BLaER1 treated with 17β-estradiol and CSF1 and Interleukin-3, amounts not matched to agents 10 nM and 100 nM (cell line): Measurements from ENCODE around the gene BCL2L2.
A peak's percentile ranks its signal among the peaks of the same experiment; 100 is the strongest.

Experiments used
- H3K27ac ChIP-seq, 11 experiments: shearing (Covaris generic); formaldehyde crosslinking; 2 replicates each; pipeline ENCODE4 v1.8.1; 2022
- H3K27me3 ChIP-seq, 11 experiments: shearing (Covaris generic); formaldehyde crosslinking; 2 replicates each; pipeline ENCODE4 v1.8.1; 2022
- H3K36me3 ChIP-seq, 11 experiments: shearing (Covaris generic); formaldehyde crosslinking; 2 replicates each; pipeline ENCODE4 v1.8.1; 2022
- H3K4me1 ChIP-seq, 10 experiments: shearing (Covaris generic); formaldehyde crosslinking; 2 replicates each; pipeline ENCODE4 v1.8.1; 2022
- H3K4me2 ChIP-seq, 11 experiments: shearing (Covaris generic); formaldehyde crosslinking; 2 replicates each; pipeline ENCODE4 v1.8.1; 2022
- H3K4me3 ChIP-seq, 10 experiments: shearing (Covaris generic); formaldehyde crosslinking; 2 replicates each; pipeline ENCODE4 v1.8.1; 2022
- H3K9ac ChIP-seq, 11 experiments: shearing (Covaris generic); formaldehyde crosslinking; 2 replicates each; pipeline ENCODE4 v1.8.1; 2022
- H3K9me3 ChIP-seq, 11 experiments: shearing (Covaris generic); formaldehyde crosslinking; replicated peaks in 1 of 11; 2 replicates each; pipeline ENCODE4 v1.8.1; 2022
- H4K20me1 ChIP-seq, 11 experiments: shearing (Covaris generic); formaldehyde crosslinking; 2 replicates each; pipeline ENCODE4 v1.8.1; 2022
- Cebpa-rat ChIP-seq, 11 experiments: shearing (Covaris generic); IDR thresholded peaks; 2 replicates each; pipeline ENCODE4 v1.8.1; 2022

BCL2L2 gene

DNA sequence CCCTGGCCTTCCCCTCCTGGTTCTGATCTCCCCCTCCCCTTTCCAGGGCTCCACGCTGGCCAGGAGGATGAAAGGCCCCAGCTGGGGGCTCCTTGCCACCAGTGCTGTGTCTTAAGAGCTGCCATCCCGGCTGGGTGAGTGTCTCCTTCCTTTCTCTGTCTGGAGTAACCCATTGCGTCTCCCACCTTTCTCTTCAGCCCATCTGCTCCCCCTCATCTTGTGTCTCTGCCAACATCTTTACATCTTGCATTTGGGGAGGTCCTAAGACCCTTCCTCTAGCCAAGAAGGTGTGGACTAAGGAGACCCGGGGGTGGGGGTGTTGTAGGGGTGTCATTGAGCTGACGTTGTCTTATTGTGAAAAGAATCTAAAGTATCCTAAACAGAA, 505 bp downstream of the BCL2L2 start:
- peak overlapping the region; percentile 88 to 100 (median 96) for H3K4me2 ChIP-seq
- peaks cover 0 to 37% (median 12%) of the 10 kb centered on the region in 11 experiments; a peak in 13 of 22 replicates for H4K20me1 ChIP-seq
- H3K4me3 ChIP-seq, result peak overlapping the region; percentile 70 to 98 (median 80)
- peaks cover 23 to 48% (median 43%) of the 10 kb centered on the region in 11 experiments; a peak in 21 of 22 replicates for H3K36me3 ChIP-seq
- H3K4me1 ChIP-seq, result peaks cover 54 to 74% (median 64%) of the 10 kb centered on the region in 10 experiments
- no peaks in the 10 kb centered on the region for H3K27me3 ChIP-seq
- H3K9me3 ChIP-seq, result no peaks in the 10 kb centered on the region
- H3K9ac ChIP-seq, result peak overlapping the region; percentile 80 to 96 (median 88)
- H3K27ac ChIP-seq, result peak overlapping the region; percentile 77 to 88 (median 84)
- TF ChIP-seq Cebpa-rat (IDR thresholded peaks at IDR 0.05), result no peak

DNA sequence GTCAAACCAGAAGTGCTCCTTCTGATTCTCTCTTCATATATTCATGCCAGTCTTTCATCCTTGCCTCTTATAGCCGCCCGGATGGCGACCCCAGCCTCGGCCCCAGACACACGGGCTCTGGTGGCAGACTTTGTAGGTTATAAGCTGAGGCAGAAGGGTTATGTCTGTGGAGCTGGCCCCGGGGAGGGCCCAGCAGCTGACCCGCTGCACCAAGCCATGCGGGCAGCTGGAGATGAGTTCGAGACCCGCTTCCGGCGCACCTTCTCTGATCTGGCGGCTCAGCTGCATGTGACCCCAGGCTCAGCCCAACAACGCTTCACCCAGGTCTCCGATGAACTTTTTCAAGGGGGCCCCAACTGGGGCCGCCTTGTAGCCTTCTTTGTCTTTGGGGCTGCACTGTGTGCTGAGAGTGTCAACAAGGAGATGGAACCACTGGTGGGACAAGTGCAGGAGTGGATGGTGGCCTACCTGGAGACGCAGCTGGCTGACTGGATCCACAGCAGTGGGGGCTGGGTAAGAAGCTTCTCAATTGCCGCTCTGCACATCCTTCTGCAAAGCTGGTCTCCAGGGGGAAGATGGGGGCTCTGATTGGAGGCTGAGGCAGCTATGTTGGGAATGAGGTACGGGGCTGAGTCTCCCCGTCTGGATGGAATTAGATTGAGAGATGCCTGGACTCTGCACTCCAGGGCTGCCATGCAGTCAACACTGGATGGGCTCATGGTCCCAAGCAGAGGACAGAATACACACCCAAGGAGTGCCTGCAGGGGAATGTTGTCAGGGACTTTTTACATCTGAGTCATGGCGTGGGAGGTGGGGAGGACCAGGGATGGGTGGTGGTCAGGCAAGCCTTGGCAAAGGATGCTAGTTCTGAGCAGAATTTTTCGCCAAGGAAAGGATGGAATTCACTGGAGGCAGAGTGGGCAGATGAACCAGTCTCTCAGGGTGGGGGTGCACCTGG, 1.3 kb downstream of the BCL2L2 start:
- Histone ChIP-seq H3K27me3 (no peaks in the 10 kb centered on the region), H3K9ac (peak overlapping the region; percentile 80 to 96 (median 88); a peak in 20 of 22 replicates), H3K4me3 (peak overlapping the region; percentile 70 to 98 (median 80); a peak in 19 of 20 replicates), H3K9me3 (no peaks in the 10 kb centered on the region), H4K20me1 (peaks cover 0 to 37% (median 12%) of the 10 kb centered on the region in 11 experiments; a peak in 13 of 22 replicates), H3K4me1 (peaks cover 52 to 71% (median 60%) of the 10 kb centered on the region in 10 experiments), H3K27ac (peak overlapping the region in 7 of 11 experiments; percentile 78 to 88 (median 85); a peak in 7 of 22 replicates), H3K4me2 (peak overlapping the region; percentile 88 to 100 (median 96)), H3K36me3 (peaks cover 25 to 55% (median 49%) of the 10 kb centered on the region in 11 experiments; a peak in 21 of 22 replicates)
- TF ChIP-seq Cebpa-rat (IDR thresholded peaks at IDR 0.05), result no peak

DNA sequence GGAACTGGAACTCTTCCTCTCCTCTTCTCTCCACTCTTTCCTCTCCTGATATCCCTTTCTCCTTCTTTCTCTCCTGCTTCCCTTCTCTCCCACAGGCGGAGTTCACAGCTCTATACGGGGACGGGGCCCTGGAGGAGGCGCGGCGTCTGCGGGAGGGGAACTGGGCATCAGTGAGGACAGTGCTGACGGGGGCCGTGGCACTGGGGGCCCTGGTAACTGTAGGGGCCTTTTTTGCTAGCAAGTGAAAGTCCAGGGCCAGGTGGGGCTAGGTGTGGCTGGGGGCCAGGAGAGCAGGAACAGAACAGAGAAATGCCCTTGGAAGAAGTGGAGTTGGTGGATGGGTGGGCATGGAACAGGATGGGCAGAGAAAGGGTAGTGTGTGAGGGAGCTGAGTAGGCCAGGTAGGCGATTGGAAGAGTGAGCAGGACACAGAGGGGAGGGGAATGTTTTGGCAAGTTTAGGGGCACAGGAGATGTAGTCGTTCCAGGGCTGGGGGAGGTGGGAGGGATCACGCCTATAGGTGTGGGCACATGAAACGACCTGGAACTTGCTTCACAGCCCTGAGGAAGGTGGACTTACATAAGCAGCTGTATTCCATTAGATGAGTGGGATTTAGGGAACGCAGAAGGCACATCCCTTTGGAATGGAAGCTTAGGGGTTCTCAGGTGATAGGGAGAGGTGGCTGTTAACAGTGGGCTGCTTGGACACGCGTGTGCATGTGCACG, 2.2 kb downstream of the BCL2L2 start:
- H3K36me3 ChIP-seq, result peaks cover 29 to 64% (median 52%) of the 10 kb centered on the region in 11 experiments; a peak in 21 of 22 replicates
- H4K20me1 ChIP-seq, result peaks cover 0 to 37% (median 12%) of the 10 kb centered on the region in 11 experiments; a peak in 13 of 22 replicates
- H3K4me1 ChIP-seq, result peaks cover 47 to 62% (median 52%) of the 10 kb centered on the region in 10 experiments
- peak overlapping the region in 4 of 10 experiments; percentile 86 to 98 (median 96); a peak in 4 of 20 replicates for H3K4me3 ChIP-seq
- H3K9ac ChIP-seq, result peak overlapping the region in 7 of 11 experiments; percentile 4 to 96 (median 89); a peak in 10 of 22 replicates
- no peak overlapping the region for H3K27ac ChIP-seq
- TF ChIP-seq Cebpa-rat (IDR thresholded peaks at IDR 0.05), result no peak
- peak overlapping the region; percentile 88 to 100 (median 96) for H3K4me2 ChIP-seq
- H3K9me3 ChIP-seq, result no peaks in the 10 kb centered on the region
- H3K27me3 ChIP-seq, result no peaks in the 10 kb centered on the region

DNA sequence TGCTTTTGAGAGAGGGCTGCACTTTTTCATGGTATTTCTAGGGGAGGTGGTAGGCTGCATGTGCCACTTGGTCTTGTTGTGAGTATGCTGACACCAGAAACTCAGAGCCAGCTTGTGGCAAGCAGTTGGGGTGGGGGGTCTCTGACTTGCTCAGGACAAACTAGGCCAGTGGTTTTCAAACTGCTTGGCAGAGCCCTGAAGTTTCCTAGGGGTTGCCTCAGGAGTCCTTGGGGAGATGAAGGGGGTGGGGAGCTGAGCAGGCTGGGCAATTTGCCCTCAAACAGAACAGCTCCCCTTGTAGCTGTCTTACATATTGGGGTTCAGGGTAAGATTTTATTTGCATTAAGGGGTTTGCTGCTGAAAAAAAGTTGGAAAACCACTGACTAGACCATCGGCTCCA, 3.9 kb downstream of the BCL2L2 start:
- peaks cover 0 to 37% (median 12%) of the 10 kb centered on the region in 11 experiments; a peak in 13 of 22 replicates for H4K20me1 ChIP-seq
- H3K9ac ChIP-seq, result 0 out of 22 replicates have a peak overlapping the region, but pooled peaks of 1 of the 11 experiments have one; percentile 94
- H3K27ac ChIP-seq, result no peak overlapping the region
- no peak overlapping the region for H3K4me3 ChIP-seq
- H3K4me1 ChIP-seq, result peaks cover 38 to 47% (median 43%) of the 10 kb centered on the region in 10 experiments
- no peaks in the 10 kb centered on the region for H3K9me3 ChIP-seq
- peaks cover 29 to 72% (median 55%) of the 10 kb centered on the region in 11 experiments; a peak in 21 of 22 replicates for H3K36me3 ChIP-seq
- H3K27me3 ChIP-seq, result no peaks in the 10 kb centered on the region
- H3K4me2 ChIP-seq, result peak overlapping the region in 2 of 11 experiments; percentile 88 to 99; a peak in 2 of 22 replicates
- TF ChIP-seq Cebpa-rat (IDR thresholded peaks at IDR 0.05), result no peak

DNA sequence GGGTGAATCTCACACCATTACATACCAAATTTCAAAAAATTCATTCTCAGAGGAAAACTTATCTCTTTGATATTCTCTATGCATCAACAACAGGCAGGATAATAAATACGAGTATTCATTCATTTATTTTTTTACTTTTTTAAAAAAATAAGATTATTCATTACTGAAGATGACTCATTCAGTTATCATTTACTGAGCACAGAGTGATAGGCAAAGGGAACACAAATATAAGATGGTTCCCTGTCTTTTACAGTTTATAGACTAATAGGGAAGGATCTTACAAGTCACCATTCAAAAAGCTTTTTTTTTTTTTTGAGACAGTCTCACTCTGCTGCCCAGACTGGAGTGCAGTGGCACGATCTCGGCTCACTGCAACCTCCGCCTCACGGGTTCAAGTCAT, 9.7 kb downstream of the BCL2L2 start:
- Histone ChIP-seq H3K9me3 (peaks cover 0 to 6% (median 0%) of the 10 kb centered on the region in 11 experiments; a peak in 2 of 22 replicates), H3K9ac (no peak overlapping the region), H3K27ac (no peak overlapping the region), H3K4me3 (no peak overlapping the region), H4K20me1 (peaks cover 0 to 6% (median 0%) of the 10 kb centered on the region in 11 experiments; a peak in 1 of 22 replicates), H3K4me2 (no peak overlapping the region), H3K4me1 (peaks cover 6 to 10% (median 9%) of the 10 kb centered on the region in 10 experiments; a peak in 15 of 20 replicates), H3K36me3 (peaks cover 14 to 71% (median 40%) of the 10 kb centered on the region in 11 experiments; a peak in 20 of 22 replicates), H3K27me3 (no peaks in the 10 kb centered on the region)
- no peak for TF ChIP-seq Cebpa-rat (IDR thresholded peaks at IDR 0.05)

DNA sequence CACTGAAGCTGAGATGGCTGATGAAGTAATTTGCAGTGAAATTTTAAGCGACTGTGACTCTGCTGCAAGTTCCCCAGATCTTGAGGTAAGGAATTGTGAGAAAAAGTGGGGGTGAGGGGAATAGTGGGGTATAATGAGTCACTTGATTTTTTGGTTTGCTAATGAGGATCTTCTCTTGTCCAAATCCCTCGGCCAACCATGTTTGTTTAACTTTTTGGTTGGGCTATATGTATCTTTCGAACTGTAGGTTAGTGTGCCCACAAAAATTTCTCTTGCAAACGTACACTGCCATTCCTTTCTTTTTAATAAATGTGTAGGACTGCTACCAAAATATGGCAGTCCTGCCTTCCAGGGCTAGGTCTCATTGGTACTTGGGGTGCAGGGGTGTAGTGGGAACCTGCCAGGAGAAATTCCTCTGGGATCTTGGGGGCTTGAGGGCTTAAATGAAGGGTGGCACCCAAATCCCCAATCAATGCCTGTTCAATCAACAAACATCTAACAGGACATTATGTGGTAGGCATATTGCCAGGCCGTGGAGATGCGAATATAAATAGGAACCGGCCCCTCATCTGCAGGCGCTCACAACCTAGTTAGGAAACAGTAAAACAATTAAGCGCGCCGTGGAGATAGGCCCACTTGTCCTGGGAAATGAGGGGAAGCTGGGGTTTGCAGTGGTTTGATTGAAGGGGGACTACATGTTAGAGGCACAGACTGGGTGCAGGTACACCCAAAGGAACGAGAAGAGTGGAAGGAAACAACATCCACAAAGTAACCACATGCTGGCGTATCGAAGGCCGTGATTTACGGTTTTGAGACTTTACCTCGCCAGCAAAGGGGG, 13.3 kb downstream of the BCL2L2 start:
- H3K4me3 ChIP-seq, result peak overlapping the region; percentile 34 to 70 (median 52); a peak in 19 of 20 replicates
- H3K4me1 ChIP-seq, result peaks cover 29 to 33% (median 32%) of the 10 kb centered on the region in 10 experiments
- H4K20me1 ChIP-seq, result peaks cover 21 to 31% (median 26%) of the 10 kb centered on the region in 11 experiments; a peak in 19 of 22 replicates
- H3K9me3 ChIP-seq, result peaks cover 0 to 6% (median 0%) of the 10 kb centered on the region in 11 experiments; a peak in 2 of 22 replicates
- H3K27ac ChIP-seq, result peak overlapping the region; percentile 79 to 99 (median 88)
- peaks cover 28 to 67% (median 44%) of the 10 kb centered on the region in 11 experiments for H3K36me3 ChIP-seq
- no peaks in the 10 kb centered on the region for H3K27me3 ChIP-seq
- peak overlapping the region; percentile 54 to 95 (median 75) for H3K4me2 ChIP-seq
- no peak for TF ChIP-seq Cebpa-rat (IDR thresholded peaks at IDR 0.05)
- H3K9ac ChIP-seq, result peak overlapping the region; percentile 48 to 99 (median 76); a peak in 20 of 22 replicates
